ENCODE data around the gene ENDOG.
"Not testable (repeated sequence)": the region's sequence is repeated elsewhere in the genome, so short reads cannot be mapped to it uniquely, and the experiment has no call there.

The ENDOG gene

GRCh38 chr9:128829477-128830251, 11.4 kb downstream of the ENDOG start, which contains the start of gene SPOUT1:
Gene SPOUT1, minus strand, starts transcription at chr9:128829794. Its CDS starts 14 bp downstream, at chr9:128829780.
- peak; percentile 88 for DNase-seq

- DNase-seq = no peak
These were observed 15.4 kb downstream of the ENDOG start for GRCh38 chr9:128833696-128834095.

- DNase-seq = no peak
These were observed 17.2 kb downstream of the ENDOG start for GRCh38 chr9:128835246-128836210.

DNA sequence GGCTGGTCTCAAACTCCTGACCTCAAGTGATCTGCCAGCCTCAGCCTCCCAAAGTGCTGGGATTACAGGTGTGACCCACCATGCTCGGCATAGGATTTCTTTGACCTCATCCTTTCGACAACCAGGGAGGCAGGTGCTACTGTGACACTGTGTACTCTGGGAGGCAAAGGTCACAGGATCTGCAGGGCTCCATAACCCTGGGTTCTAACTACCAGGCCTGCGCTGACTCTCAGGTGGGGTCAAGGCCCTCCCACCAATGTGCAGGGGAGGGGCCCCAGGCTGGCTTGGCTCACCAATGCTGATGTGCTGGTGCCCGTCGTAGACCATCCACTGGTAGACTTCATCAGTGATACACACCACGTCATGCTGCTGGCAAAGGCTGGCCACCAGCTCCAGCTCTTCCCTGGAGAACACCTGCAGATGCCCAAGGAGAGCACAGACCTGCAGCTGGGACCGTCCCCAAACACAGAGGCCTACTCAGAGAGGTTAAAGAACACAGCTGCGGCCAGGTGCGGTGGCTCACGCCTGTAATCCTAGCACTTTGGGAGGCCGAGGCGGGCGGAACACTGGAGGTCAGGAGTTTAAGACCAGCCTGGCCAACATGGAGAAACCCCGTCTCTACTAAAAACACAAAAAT, 18.3 kb downstream of the ENDOG start:
- no peak for DNase-seq

GRCh38 chr9:128838338-128838737, 20.0 kb downstream of the ENDOG start:
- DNase-seq = no peak

GRCh38 chr9:128840524-128840923, 22.2 kb downstream of the ENDOG start:
- no peak for DNase-seq

DNA sequence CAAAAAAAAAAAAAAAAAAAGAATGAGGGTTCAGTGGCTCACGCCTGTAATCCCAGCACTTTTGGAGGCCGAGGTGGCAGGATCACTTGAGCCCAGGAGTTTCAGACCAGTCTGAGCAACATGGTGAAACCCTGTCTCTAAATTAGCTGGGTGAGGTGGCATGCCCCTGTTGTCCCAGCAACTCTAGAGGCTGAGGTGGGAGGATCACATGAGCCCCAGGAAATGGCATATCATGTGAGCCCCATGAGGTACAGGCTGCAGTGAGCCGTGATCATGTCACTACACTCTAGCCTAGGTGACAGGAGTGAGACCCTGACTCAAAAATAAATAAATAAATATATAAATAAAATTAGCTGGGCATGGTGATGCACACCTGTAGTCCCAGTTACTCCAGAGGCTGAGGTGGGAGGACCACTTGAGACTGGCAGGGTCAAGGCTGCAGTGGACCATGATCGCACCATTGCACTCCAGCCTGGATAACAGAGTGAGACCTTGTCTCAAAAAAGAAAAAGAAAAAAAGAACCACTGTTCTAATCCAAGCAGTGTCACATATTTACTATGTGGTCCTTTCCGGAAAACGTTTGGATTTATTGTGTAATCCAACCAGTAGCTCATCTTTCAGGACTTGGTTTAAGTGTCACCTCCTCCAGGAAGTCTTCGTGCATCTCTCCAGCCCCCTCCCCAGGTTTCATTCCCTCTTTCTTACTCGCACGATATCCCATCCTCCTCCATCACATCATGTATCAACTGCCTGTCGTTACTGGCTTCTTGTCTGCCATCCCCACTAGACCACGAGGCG, 23.6 kb downstream of the ENDOG start:
- no peak for DNase-seq

DNA sequence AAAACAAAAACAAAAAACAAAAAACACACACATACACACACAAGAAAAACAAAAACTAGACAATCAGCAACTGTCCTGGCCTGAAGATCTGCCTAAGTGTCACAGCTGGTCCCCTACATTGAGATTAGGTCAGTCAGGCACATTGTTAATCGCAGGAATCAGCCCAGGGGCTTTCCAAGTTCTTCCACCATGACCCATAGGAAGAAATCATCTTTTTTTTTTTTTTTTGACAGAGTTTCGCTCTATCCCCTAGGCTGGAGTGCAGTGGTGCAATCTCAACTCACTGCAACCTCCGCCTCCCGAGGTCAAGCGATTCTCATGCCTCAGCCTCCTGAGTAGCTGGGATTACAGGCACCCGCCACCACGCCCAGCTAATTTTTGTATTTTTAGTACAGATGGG, 24.9 kb downstream of the ENDOG start:
- DNase-seq = not testable (repeated sequence)

- DNase-seq = no peak
These were observed 27.1 kb downstream of the ENDOG start for GRCh38 chr9:128845186-128845931.

DNA sequence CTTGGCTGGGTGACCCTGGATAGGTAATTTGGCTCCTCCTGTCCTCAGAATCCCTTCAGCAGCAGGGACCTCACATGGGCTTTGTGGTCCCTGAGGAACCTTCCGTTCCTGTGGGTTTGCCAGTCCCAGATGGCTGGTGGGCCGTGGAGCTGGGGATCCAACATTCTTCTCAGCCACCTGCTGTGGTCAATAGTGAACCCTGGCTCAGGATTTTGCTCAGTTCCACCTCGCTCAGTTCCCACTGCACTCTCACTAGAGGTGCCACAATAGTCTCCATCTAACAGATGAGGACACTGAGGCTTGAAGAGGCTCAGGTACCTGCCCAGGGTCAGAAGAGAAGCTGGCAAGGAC, 28.4 kb downstream of the ENDOG start:
- DNase-seq = no peak

DNA sequence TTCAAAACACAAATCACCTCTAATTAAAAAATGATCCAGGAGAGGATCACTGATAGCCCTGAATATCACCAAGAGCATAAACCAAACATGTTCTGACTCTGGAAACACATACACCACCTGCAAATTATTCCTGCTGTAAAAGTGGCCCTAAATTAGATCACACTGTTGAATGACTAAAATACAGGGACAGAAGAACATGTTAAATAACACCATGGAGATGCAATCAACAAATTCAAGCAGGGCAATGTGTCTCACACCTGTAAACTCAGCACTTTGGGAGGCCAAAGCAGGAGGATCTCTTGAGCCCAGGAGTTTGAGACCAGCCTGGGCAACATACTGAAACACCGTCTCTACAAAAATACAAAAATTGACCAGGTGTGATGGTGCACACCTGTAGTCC, 29.5 kb downstream of the ENDOG start:
- DNase-seq = no peak

- not testable (repeated sequence) for DNase-seq
These were observed 32.7 kb downstream of the ENDOG start for GRCh38 chr9:128851024-128851423.

GRCh38 chr9:128851779-128852600, 33.7 kb downstream of the ENDOG start:
- not testable (repeated sequence) for DNase-seq

DNA sequence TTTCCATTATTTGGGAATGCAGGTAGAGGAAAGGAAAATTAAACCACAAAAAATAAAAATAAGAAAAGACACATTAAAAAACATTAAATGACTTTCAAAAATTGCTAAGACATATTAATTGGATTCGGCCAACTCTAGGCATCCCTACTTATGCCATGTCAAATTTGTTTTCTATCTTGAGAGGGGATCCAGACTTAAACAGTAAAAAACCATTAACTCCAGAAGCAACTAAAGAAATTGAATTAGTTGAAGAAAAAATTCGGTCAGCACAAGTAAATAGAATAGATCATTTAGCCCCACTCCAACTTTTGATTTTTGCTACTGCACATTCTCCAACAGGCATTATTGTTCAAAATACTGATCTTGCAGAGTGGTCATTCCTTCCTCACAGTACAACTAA, 34.3 kb downstream of the ENDOG start:
- DNase-seq = not testable (repeated sequence)

DNA sequence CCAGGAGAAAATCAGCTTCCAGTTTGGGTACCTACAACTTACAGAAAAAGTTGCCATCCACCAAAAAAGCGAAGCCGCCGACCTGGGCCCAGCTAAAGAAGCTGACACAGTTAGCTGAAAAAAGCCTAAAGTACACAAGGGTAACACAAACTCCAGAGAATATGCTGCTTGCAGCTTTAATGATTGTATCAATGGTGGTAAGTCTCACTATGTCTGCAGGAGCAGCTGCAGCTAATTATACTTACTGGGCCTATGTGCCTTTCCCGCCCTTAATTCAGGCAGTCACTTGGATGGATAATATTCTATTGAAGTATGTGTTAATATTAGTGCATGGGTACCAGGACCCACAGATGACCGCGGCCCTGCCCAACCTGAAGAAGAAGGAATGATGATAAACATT, 36.2 kb downstream of the ENDOG start:
- DNase-seq = not testable (repeated sequence)

- DNase-seq = not testable (repeated sequence)
These were observed 40.2 kb downstream of the ENDOG start for GRCh38 chr9:128858476-128858875.

GRCh38 chr9:128860937-128861336, 42.6 kb downstream of the ENDOG start:
- no peak for DNase-seq

DNA sequence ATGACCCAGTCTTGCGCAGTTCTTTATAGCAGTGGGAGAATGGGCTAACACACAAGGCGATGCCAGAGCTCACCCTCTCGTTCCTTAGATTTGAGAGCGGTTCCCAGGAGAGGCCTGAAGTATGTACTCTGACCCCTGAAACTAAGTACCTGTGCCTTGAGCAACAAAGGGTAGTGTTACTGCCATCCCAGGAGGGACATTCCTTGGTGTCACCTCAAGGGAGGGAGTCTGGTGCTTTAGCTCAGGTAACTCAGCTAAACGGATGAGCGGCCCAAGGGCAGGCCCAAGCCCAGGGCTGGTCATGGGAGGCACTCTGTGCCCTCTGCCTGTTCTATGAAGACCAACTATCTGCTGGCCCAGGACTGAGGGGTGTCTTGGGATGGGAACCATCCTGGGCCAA, 43.2 kb downstream of the ENDOG start:
- no peak for DNase-seq

DNA sequence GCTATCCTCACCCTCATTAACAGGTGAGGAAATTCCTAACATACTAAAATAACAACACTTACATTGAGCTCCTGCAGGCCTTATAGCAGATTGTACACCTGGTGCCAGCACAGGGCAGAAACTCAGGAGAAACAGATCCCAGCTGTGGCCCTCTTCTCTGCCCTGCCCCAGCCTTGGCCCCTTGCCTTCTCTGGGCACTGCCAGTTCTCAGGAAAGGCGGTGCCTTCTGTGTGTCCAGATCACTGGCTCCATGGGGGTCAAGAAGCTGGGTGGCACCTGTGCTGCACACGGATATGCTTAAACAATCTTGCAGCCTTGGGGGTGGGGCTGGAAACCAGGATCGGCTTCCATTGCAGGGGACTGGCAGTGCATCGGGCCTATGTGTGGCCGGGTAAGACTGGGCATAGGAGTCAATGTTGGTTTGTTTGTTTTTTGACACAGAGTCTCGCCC, 44.1 kb downstream of the ENDOG start:
- no peak for DNase-seq

DNA sequence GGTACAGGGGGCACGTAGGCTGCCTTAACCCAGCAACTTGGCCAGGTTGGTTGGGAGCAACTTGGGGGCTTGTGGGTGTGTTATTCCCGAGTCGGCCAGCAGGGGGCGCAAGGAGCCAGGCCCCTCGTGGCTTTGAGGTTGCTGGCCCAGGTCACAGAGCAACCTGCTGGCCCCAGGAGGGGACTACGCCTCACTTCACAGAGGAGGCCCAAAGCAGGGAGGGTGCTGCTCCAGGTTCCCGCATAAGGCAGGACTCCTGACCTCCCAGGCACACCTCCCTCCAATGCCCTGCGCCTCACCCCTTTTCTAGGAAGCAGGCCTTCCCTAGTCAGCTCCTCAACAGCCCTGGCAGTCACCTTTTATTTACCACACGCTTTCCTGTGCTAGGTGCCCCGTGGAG, 45.3 kb downstream of the ENDOG start:
- DNase-seq = peak; percentile 81
